Upper lobe of left lung (tissue), 4 donors: ENCODE results near the gene GATAD2A.

Experiments used
- EP300 ChIP-seq, 4 donors: sonication (generic); formaldehyde crosslinking; IDR thresholded peaks; one replicate each; pipeline ENCODE4 v1.5.1; 2017; ENCODE audit warnings: antibody characterized with exemption in 4 of 4, control low read depth in 2 of 4
- POLR2A ChIP-seq, 4 donors: fragments of 450-650 bp; IDR thresholded peaks; one replicate each; pipeline ENCODE4 v1.5.1; 2016 to 2017; ENCODE audit warnings: antibody characterized with exemption in 4 of 4, mild to moderate bottlenecking in 2 of 4
- POLR2AphosphoS5 ChIP-seq, 2 donors: sonication (generic); formaldehyde crosslinking; IDR thresholded peaks; one replicate each; pipeline ENCODE4 v1.5.1; 2017; ENCODE audit warnings: antibody characterized with exemption in 2 of 2
- TF ChIP-seq, protein P1 (sequence below), 6 experiments: fragments of 450-650 bp in 4 of 6; fragments of 200-600 bp in 2 of 6; sonication (generic) in 2 of 6; IDR thresholded peaks; one replicate each; pipeline ENCODE4 v1.5.1; 2016 to 2019; ENCODE audit warnings: antibody characterized with exemption in 6 of 6

DNA sequence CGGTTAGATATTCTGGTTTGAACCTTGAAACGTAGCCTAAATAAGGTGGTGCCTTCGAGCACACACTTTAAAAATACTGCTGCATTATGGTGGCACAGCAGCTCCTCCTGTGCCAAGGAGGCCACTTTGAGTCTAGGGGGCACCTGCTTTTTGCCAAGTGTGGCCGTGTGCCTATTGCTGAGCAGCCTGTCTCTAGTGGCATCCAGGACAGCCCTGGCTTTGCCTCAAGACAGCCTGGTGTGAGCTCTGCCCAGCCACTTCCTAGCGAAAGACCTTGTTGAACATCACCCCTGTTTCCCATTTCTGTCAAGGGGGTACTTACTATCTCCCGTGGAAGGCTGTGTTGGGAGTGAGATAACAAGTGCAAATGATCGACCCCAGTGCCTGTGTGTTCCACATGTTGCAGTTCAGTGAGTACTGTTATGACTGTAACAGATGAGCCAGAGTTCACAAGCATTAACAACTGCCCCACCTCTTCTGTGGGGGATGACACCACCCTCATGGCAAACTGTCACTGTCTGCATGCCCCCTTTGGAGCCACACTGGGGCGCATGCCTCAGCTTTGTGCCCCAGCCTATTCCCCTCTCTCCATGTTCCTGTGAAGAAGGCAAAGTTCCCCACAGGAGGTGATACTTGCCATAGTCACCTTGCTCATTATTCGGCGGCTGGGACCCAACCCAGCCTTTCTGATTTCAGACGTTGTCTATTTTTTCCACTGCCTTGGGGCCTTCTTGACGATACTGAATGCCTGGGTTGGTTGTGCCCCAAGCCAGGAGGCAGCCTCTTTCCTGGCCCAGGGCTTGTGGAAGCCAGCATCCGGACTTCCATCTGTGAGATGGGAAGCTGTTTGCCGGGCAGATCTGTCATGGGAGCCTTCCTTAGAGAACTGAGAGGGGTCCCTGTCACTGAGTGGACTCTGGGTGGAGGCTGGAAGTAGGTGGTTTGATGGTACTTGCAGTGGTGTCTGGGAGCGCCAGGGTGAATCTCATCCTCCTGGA, 5.4 kb downstream of the GATAD2A start:
- TF ChIP-seq, protein P1, sequence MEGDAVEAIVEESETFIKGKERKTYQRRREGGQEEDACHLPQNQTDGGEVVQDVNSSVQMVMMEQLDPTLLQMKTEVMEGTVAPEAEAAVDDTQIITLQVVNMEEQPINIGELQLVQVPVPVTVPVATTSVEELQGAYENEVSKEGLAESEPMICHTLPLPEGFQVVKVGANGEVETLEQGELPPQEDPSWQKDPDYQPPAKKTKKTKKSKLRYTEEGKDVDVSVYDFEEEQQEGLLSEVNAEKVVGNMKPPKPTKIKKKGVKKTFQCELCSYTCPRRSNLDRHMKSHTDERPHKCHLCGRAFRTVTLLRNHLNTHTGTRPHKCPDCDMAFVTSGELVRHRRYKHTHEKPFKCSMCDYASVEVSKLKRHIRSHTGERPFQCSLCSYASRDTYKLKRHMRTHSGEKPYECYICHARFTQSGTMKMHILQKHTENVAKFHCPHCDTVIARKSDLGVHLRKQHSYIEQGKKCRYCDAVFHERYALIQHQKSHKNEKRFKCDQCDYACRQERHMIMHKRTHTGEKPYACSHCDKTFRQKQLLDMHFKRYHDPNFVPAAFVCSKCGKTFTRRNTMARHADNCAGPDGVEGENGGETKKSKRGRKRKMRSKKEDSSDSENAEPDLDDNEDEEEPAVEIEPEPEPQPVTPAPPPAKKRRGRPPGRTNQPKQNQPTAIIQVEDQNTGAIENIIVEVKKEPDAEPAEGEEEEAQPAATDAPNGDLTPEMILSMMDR (IDR thresholded peaks at IDR 0.05) = no peak
- TF ChIP-seq POLR2AphosphoS5 (IDR thresholded peaks at IDR 0.05) (no peak), POLR2A (IDR thresholded peaks at IDR 0.05) (no peak), EP300 (IDR thresholded peaks at IDR 0.05) (no peak)
